Progenitor cell of endocrine pancreas (in vitro differentiated cells): ENCODE data around the gene HDAC7. TPM values are rescaled to one million over a fixed set of nuclear protein-coding genes. Genes with fewer than 3 reads are reported as not detected.

Source experiments
- DNase-seq: peaks from one replicate; pipeline ENCODE4 v3.0.0; 2021; ENCODE audit warnings: low spot score; ENCODE audit not compliant: unreplicated experiment
- H3K27ac Mint-ChIP-seq: 2 replicates; pipeline ENCODE4 v1.8.0; 2021; ENCODE audit warnings: mild to moderate bottlenecking, moderate library complexity, mixed read lengths
- H3K27me3 Mint-ChIP-seq: 2 replicates; pipeline ENCODE4 v1.8.0; 2021; ENCODE audit warnings: mixed read lengths
- H3K36me3 Mint-ChIP-seq: 2 replicates; pipeline ENCODE4 v1.8.0; 2022; ENCODE audit warnings: mixed read lengths; ENCODE audit not compliant: insufficient read depth
- H3K4me1 Mint-ChIP-seq: 2 replicates; pipeline ENCODE4 v1.8.0; 2021; ENCODE audit warnings: low read depth, mixed read lengths
- H3K4me3 Mint-ChIP-seq: 2 replicates; pipeline ENCODE4 v1.8.0; 2021; ENCODE audit warnings: low read depth, mild to moderate bottlenecking, moderate library complexity, mixed read lengths
- H3K9me3 Mint-ChIP-seq: 2 replicates; pipeline ENCODE4 v1.8.0; 2021; ENCODE audit warnings: low read depth, mixed read lengths
- CTCF ChIP-seq: fragments of 200-600 bp; sonication (generic); IDR thresholded peaks from one replicate; pipeline ENCODE4 v1.5.0; 2021; ENCODE audit warnings: antibody characterized with exemption, mild to moderate bottlenecking; ENCODE audit not compliant: unreplicated experiment
- total RNA-seq: library from RNA; stranded (reverse); gene quantifications from 2 replicates; pipeline ENCODE4 v1.2.1, GENCODE V29; 2021

The HDAC7 gene
- total RNA-seq, 1 donor from 2014 or later, result 80.0 TPM

- no peak for DNase-seq
- Mint-ChIP-seq H3K4me3 (no peak overlapping the region), H3K4me1 (no peaks in the 10 kb centered on the region), H3K27me3 (peaks cover 5% of the 10 kb centered on the region), H3K9me3 (no peaks in the 10 kb centered on the region), H3K27ac (no peak overlapping the region), H3K36me3 (no peaks in the 10 kb centered on the region)
- no peak for TF ChIP-seq CTCF
Measured at GRCh38 chr12:47863985-47864384, 44.3 kb upstream of the HDAC7 start.

- Mint-ChIP-seq H3K4me1 (no peaks in the 10 kb centered on the region), H3K9me3 (no peaks in the 10 kb centered on the region), H3K27ac (no peak overlapping the region), H3K4me3 (no peak overlapping the region), H3K36me3 (no peaks in the 10 kb centered on the region), H3K27me3 (peaks cover 5% of the 10 kb centered on the region)
- TF ChIP-seq CTCF, result no peak
- DNase-seq, result no peak
Measured at GRCh38 chr12:47863467-47863866, 43.8 kb upstream of the HDAC7 start.

GRCh38 chr12:47862881-47863280, 43.2 kb upstream of the HDAC7 start:
- no peaks in the 10 kb centered on the region for H3K36me3 Mint-ChIP-seq
- H3K4me1 Mint-ChIP-seq, result no peaks in the 10 kb centered on the region
- TF ChIP-seq CTCF, result no peak
- DNase-seq, result no peak
- no peak overlapping the region for H3K27ac Mint-ChIP-seq
- H3K27me3 Mint-ChIP-seq, result peaks cover 5% of the 10 kb centered on the region
- H3K9me3 Mint-ChIP-seq, result no peaks in the 10 kb centered on the region
- H3K4me3 Mint-ChIP-seq, result no peak overlapping the region

- DNase-seq, result no peak
- no peak overlapping the region for H3K4me3 Mint-ChIP-seq
- no peak for TF ChIP-seq CTCF
Measured at GRCh38 chr12:47862167-47862750, 42.6 kb upstream of the HDAC7 start.

GRCh38 chr12:47860873-47861272, 41.2 kb upstream of the HDAC7 start:
- Mint-ChIP-seq H3K27ac (no peak overlapping the region), H3K36me3 (no peaks in the 10 kb centered on the region), H3K9me3 (no peaks in the 10 kb centered on the region), H3K4me1 (no peaks in the 10 kb centered on the region), H3K27me3 (peaks cover 5% of the 10 kb centered on the region), H3K4me3 (no peak overlapping the region)
- no peak for TF ChIP-seq CTCF
- DNase-seq, result no peak

More at GRCh38 chr12:47862167-47862750, 42.6 kb upstream of the HDAC7 start:
- no peaks in the 10 kb centered on the region for H3K9me3 Mint-ChIP-seq
- H3K27ac Mint-ChIP-seq, result no peak overlapping the region
- H3K4me1 Mint-ChIP-seq, result no peaks in the 10 kb centered on the region
- peaks cover 5% of the 10 kb centered on the region for H3K27me3 Mint-ChIP-seq
- no peaks in the 10 kb centered on the region for H3K36me3 Mint-ChIP-seq
